GM12892 (cell line): ENCODE measurements around the gene NHLH2.

Experiments
- DNase-seq: peaks from one replicate; pipeline ENCODE4 v3.0.0; 2011; ENCODE audit not compliant: insufficient read length
- FAIRE-seq: peaks from 2 replicates; lab custom pipeline; 2011; peaks lifted over from hg19 to GRCh38; lab: Jason Lieb, UNC
- POLR2A ChIP-seq: IDR thresholded peaks from 2 replicates; pipeline ENCODE4 v1.6.1; 2011; ENCODE audit warnings: low read depth, low read length, control low read depth
- POLR2AphosphoS5 ChIP-seq: IDR thresholded peaks from 2 replicates; pipeline ENCODE4 v1.6.1; 2011; ENCODE audit warnings: low read depth, low read length, control low read depth
- TAF1 ChIP-seq: IDR thresholded peaks from 2 replicates; pipeline ENCODE4 v1.6.1; 2011; ENCODE audit warnings: low read depth, mild to moderate bottlenecking, control low read depth, low read length, borderline replicate concordance

NHLH2 gene

DNA sequence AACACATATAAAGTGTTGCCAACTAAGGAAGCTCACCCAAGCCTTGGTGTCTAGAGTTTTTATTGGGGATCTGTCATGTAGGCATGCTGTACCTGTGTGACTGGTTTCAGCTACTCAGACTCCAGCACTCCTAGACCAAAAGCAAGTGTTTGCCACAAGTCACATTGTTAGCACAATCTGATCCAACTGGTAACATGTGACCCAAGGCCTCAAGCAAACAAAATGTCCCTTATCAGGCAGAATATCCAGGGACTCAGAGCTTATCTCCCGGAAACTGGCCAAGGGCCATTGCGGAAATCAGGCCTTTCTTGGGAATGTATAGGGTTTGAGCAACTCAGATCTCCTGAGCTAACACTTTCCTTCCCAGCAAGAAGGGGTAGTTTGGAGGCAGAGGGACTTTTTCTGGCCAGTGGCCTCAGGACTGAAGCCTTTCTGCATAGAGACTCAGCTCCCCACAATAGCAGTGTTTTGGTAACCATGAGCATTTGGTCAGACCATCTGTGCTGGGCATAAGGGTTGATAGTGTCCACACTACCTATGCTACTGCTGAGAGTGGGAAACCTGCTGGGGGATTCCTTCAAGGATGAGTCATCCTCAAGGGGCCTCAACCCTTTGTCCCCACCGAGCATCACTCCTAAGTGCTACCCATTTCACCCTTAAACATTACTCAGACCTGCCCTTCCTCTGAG, 29.6 kb downstream of the NHLH2 start:
- TF ChIP-seq POLR2AphosphoS5 (no peak), POLR2A (no peak), TAF1 (no peak)
- DNase-seq (no peak), FAIRE-seq (no peak)

DNA sequence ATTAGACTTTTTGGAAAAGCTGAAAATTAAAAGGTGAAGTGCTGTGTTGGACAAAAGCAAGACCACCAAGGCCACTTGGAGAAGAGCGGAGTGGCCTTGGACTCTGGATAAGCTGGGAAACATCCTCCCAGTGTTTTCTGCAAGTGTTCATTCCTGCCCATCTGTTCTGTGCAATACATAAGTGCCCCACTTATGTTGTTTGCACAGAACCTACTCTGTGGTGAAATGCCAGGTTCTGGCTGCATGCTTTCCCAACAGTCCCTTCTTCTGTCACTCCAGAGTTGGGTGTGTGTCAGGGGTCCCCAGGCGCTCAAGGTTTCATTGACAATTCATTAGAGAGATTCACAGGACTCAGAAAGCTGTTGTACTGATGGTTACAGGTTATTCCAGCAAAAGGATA, 30.3 kb downstream of the NHLH2 start:
- no peak for DNase-seq
- no peak for FAIRE-seq

DNA sequence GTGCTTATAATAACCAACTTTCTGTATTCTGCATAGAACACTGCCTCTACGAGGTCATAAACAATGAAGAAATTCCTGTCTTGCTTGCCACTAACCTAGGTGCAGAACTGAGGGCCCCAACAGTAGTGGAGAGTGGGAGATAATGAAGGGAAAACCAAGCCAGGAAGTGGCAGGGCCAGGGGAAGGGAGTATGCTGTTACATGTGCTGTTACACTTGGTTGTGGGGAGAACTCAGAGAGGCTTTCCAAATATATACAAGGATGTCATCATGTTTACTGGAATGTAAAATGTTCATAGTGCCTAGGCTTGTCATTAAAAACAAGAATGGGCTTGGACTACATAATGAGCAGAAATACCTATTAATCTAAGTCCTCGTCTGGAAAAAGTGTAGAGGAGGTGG, 31.1 kb downstream of the NHLH2 start:
- FAIRE-seq (no peak), DNase-seq (no peak)
- TF ChIP-seq TAF1 (no peak), POLR2A (no peak), POLR2AphosphoS5 (no peak)

More for the DNA sequence above, 30.3 kb downstream of the NHLH2 start:
- TF ChIP-seq POLR2A (no peak), TAF1 (no peak), POLR2AphosphoS5 (no peak)

DNA sequence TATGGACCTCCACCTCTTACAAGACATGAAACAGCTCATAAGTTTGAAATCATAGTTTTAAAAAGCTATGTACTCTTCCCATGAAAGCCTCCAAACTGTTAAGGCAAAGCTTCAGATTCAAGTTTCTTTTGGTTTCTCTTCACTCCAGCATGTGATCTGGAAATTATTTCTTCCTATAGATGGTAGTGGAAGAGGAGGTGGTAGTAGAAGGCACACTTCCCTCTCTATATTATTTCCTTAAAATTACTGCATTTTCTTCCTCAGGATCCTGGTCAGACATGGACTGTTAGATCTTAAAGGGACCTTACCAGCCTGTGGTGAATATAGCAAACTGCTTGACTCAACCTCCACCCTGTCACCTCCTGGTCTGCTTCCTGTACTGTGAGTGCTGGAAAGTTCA, 31.9 kb downstream of the NHLH2 start:
- FAIRE-seq (no peak), DNase-seq (no peak)
- TF ChIP-seq POLR2AphosphoS5 (no peak), POLR2A (no peak), TAF1 (no peak)

DNA sequence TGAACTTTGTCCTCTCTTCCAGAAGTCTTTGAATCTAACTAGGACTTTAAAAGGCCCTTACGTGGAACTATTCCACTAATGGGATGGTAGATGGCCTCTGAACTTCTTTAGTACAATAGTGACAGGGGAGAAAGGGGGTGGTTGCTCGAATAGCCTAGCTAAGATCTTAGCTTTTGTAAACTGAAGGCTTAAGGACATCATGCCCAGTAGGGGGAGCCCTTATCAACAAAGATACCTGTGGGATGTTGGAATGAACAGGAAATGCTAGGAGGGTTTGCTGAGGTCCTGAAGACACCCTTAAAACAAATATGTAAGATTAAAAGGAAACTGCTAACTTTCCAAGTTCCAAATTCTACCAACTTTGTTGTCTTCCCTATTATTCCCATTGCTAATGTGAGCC, 33.2 kb downstream of the NHLH2 start:
- no peak for TF ChIP-seq POLR2AphosphoS5
- no peak for TF ChIP-seq POLR2A
- TF ChIP-seq TAF1, result no peak
- no peak for DNase-seq
- FAIRE-seq, result peak; percentile 65

DNA sequence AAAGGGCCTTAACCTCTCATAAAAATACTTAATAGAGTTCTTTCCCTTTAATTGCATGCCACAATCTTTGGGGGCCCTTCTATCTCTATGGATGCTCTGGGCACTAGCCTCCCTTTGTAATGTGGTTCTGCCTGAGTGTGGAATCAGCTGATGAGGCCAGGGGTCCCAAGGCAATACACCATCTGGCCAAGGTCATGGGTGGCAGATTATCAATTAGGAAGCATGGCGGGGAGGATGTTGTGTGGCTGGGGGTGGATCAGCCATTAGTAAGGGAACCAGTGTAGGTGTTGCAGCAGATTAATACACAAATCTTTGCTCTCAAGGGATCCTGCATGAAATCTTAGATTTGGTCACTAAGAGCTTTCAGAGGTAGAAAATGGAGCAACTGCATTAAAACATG, 35.3 kb downstream of the NHLH2 start:
- no peak for FAIRE-seq
- no peak for TF ChIP-seq POLR2AphosphoS5
- TF ChIP-seq TAF1, result no peak
- no peak for TF ChIP-seq POLR2A
- no peak for DNase-seq

DNA sequence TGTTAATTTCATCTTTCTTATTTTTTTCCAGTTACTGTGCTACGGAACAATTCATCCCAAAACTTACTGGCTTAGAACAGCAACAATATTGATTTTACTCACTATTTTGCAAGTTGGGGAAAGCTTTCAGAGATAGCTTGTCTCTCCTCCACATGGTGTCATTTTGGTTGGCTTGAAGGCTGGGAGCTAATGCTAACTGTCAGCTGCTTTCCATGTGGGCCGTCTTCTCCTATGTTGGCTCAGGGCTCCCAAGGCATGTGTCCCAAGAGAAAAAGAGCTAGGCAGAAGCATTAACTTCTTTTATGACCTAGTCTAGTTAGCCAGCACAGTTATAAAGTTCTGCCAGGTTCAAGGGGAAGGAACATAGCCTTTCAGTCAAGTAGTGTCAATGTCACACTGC, 38.5 kb downstream of the NHLH2 start:
- FAIRE-seq (no peak), DNase-seq (no peak)
- TF ChIP-seq POLR2A, result no peak
- no peak for TF ChIP-seq POLR2AphosphoS5
- TF ChIP-seq TAF1, result no peak

DNA sequence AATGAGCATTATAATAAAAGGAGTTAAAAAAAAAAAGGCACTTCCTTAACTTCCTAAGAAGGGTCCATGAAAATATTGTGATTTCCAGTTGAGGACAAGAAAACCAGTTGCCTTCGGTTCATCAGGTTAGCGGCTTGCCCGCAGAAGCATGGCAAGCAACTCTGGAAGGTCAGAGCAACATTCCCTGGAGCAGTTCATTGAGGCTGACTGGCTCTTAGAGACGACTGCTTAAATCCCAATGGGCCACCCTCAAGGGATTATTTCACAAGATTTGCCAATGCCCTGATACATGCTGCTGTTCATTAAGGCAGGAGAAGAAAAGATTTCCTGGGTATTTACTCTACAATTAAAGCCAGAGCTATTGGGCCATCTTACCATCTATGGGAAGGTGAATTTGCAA, 43.4 kb downstream of the NHLH2 start:
- TF ChIP-seq POLR2A, result no peak
- TF ChIP-seq TAF1, result no peak
- no peak for TF ChIP-seq POLR2AphosphoS5
- FAIRE-seq (no peak), DNase-seq (no peak)

DNA sequence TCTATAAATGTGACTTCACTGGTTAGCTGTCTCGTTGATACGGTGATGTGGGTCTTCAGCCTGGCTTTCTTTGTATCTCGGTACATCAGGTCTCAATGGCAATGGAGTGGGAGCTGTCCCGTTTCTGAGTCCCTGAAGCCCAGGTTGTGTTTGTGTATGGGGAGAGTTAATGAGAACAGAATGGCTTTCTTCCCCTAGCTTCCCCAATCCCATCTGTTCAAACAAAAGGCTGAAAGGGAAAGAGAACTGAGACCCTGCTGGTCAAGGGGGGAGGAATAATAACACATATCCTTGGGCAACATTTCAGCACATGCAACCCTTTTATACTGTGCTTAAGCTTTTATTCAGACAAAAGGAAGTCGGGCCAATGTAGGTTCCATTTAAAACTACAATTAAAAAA, 44.0 kb downstream of the NHLH2 start:
- FAIRE-seq (no peak), DNase-seq (no peak)

DNA sequence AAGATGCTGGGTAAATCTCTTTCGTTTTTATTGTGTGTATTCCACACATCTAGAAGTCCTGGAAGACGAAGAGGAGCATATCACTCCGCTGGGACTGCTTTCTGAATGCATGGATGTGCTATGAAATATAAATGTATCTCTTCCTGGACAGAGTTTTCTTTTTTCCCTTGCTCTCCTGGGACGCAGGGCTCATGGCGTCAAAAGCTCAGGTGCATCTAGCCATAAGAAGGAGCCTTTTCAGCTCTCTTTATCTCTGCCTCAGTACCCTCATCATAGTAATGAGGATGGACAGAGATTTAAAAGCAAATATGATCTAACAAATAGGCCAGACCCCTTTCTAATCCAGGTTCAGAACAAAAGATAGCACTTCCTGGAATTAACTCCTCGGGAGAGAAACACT, 44.9 kb downstream of the NHLH2 start:
- FAIRE-seq (no peak), DNase-seq (no peak)
- TF ChIP-seq POLR2A, result no peak
- TF ChIP-seq TAF1, result no peak
- TF ChIP-seq POLR2AphosphoS5, result no peak

More for the DNA sequence above, 44.0 kb downstream of the NHLH2 start:
- TF ChIP-seq TAF1 (no peak), POLR2A (no peak), POLR2AphosphoS5 (no peak)

DNA sequence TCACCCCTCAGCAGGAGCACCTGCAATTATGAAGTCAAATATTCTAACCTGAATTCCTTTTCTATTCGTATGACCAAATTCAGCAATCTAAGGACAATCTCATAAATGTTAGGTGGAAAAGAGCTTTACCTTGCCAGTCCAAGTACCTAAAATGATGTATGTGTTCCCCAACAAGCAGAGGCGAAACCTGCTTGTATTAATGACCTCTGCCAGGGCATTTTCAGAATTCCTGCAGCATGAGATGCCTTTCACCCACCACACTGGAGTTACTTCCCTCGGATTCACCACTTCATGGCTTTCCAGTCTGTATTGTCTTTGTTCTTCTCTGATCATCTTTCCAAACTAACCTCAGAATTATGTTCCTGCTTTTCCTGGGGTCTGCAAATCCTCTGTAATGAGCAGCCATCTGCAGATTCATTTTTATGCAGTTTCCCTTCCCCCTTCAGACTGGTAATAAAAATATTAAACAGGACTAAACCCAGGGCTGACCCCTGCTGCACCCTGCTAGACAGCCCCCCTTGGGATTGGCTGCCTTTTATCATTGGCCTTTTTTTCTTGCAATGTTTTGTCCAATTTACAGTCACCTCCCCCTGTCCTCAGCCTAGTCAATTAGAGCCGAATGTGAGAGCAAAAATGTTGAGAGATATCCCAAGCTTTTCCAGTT, 45.8 kb downstream of the NHLH2 start:
- DNase-seq (no peak), FAIRE-seq (no peak)
- TF ChIP-seq TAF1, result no peak
- no peak for TF ChIP-seq POLR2AphosphoS5
- TF ChIP-seq POLR2A, result no peak

DNA sequence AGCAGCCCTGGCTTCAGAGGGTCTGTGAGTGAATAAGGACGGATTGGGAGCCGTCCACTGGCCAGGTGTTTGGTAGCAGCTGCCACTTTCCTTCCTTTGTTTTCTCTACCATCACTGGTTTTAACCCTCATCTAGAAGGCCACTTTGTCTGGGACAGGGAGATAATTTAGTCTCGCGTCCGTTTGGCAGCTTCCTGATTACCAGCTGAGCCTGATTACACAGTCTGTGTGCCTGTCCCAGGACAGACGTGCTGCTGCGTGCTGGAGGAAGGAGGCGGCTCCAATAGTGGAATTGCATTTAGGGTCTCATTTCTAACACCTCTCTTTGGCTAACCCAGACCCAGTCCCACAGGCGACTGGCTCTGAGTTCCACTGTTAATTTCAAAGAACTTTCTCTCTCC, 47.8 kb downstream of the NHLH2 start:
- FAIRE-seq (no peak), DNase-seq (no peak)

More for the DNA sequence above, 47.8 kb downstream of the NHLH2 start:
- no peak for TF ChIP-seq POLR2A
- TF ChIP-seq POLR2AphosphoS5, result no peak
- no peak for TF ChIP-seq TAF1
